Transverse colon (tissue), 4 donors: ENCODE measurements around the gene C1orf198. TPM values are rescaled to one million over a fixed set of nuclear protein-coding genes. Genes with fewer than 3 reads are reported as not detected.

Experiments
- DNase-seq: peaks from one replicate; pipeline ENCODE4 v3.0.0-alpha.2; 2019
- H3K27ac ChIP-seq, 4 donors: fragments of 200-600 bp; sonication (generic); 2 replicates each; pipeline ENCODE4 v1.5.1; 2016 to 2018; ENCODE audit warnings: inconsistent platforms in 4 of 4
- H3K27me3 ChIP-seq: fragments of 200-600 bp; sonication (generic); 2 replicates; pipeline ENCODE4 v1.5.1; 2017; ENCODE audit warnings: inconsistent platforms
- H3K36me3 ChIP-seq, 4 donors: fragments of 200-600 bp; sonication (generic); 2 replicates each; pipeline ENCODE4 v1.5.1; 2017 to 2019; ENCODE audit warnings: inconsistent platforms in 4 of 4
- H3K4me1 ChIP-seq, 4 donors: fragments of 200-600 bp; sonication (generic); 2 replicates each; pipeline ENCODE4 v1.5.1; 2017 to 2020; ENCODE audit warnings: inconsistent platforms in 4 of 4
- H3K4me3 ChIP-seq, 4 donors: fragments of 200-600 bp; sonication (generic); 1 replicate in 1 of 4; 2 replicates in 3 of 4; pipeline versions ENCODE4 v1.5.1 to v1.6.1; 2017 to 2019; ENCODE audit warnings: inconsistent platforms in 4 of 4
- H3K9me3 ChIP-seq, 2 donors: fragments of 200-600 bp; sonication (generic); 2 replicates each; pipeline ENCODE4 v1.5.1; 2017 to 2019; ENCODE audit warnings: inconsistent platforms in 2 of 2
- EP300 ChIP-seq: sonication (generic); formaldehyde crosslinking; IDR thresholded peaks from one replicate; pipeline ENCODE4 v1.6.1; 2017; ENCODE audit warnings: antibody characterized with exemption, low read depth
- POLR2A ChIP-seq: fragments of 450-650 bp; IDR thresholded peaks from one replicate; pipeline ENCODE4 v1.6.1; 2016; ENCODE audit warnings: antibody characterized with exemption, mild to moderate bottlenecking, moderate library complexity
- POLR2AphosphoS5 ChIP-seq, 3 donors: sonication (generic); formaldehyde crosslinking; IDR thresholded peaks; one replicate each; pipeline ENCODE4 v1.6.1; 2016; ENCODE audit warnings: antibody characterized with exemption in 3 of 3
- WGBS, 2 donors: methylation state at CpG; one replicate each; pipeline ENCODE4 v1.1.5; 2018; ENCODE audit warnings: low coverage in 1 of 2; 5-methylcytosine and 5-hydroxymethylcytosine counted together
- in situ Hi-C, 4 donors: fragments of 200-750 bp; cut with MboI; loops; one replicate each; pipeline versions ENCODE4 v1.15.0 to v1.15.1; 2017; ENCODE audit warnings: low sequenced_read_pairs in 3 of 4, low pct_ligation_motif_present in 1 of 4, low pct_unique_long_range_greater_than_20kb in 1 of 4
- intact Hi-C: fragments of 100-400 bp; cut with DNase I; formaldehyde crosslinking; loops from one replicate; pipeline ENCODE4 v1.15.1; 2023; ENCODE audit warnings: low total_unique reads
- total RNA-seq, 4 donors: library from RNA; depleted of rRNA; stranded (reverse); fragments of >200 nt; gene quantifications; one replicate each; pipeline ENCODE4 v1.1.0, GENCODE V29; 2016
- TF ChIP-seq, protein P1 (sequence below), 5 experiments: fragments of 200-600 bp in 3 of 5; fragments of 450-650 bp in 2 of 5; sonication (generic) in 3 of 5; IDR thresholded peaks; 1 replicate in 2 of 5; 2 replicates in 3 of 5; pipeline ENCODE4 v1.5.1; 2016 to 2017; ENCODE audit warnings: antibody characterized with exemption in 5 of 5, inconsistent platforms in 3 of 5, mild to moderate bottlenecking in 2 of 5, moderate library complexity in 1 of 5

The C1orf198 gene
- total RNA-seq, 4 donors from 2014 or later: 10.8 to 26.7 (median 18.2) TPM

DNA sequence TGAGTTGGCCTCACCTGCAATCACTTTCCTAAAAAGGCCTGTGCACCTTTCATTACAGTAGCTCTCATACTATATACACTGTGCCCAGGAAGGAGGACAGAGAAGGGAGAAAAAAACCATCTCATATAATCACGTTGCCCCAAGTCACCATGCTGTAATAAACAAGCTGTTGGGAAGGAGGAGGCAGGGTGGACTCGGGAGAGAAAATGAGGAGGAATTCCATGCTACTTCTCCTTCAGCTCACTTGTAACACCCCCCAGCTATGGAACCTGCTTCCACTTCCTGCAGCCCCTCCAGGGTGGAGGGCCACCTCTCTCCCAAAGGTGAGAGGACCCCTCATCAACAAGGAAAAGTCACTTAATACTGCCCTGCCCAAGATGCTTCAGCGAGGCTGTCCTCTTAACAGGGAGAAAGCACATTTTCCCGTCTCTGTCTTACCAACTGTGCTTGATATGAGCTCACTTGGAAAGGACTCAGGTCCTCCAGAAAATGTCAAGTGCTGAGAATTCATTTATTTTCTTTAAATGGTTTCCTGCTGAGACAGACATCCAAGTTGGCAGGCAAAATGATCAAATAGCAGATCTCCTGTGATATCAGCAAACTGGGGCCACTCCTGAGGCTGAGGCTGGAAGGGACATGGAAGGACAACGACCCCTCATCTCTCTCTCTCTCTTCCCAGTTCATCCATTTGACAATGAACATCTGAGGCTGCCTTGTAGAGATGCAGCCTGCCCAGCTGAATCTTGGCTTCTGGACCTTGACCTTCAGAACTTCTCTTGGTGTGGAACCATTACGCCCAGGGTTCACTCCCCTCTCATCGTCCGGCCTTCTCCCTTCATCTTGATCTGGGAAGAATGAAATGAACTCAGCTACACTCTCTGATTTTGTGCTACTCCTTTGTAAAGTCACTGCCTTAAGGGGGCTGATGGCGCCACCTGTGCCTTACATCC is 67.2 kb downstream of the C1orf198 start:
- no peaks in the 10 kb centered on the region for H3K36me3 ChIP-seq
- in situ Hi-C loops (loop anchor here in 2 of 4 donors (25.0 kb wide), 1 partner anchor 111 kb away; no protein-coding TSS in a partner anchor), intact Hi-C loops (loop anchor here (2.0 kb wide), 1 partner anchor 118 kb away; no protein-coding TSS in a partner anchor)
- H3K27ac ChIP-seq: no peak overlapping the region
- no peaks in the 10 kb centered on the region for H3K9me3 ChIP-seq
- no peak overlapping the region for H3K4me3 ChIP-seq
- TF ChIP-seq EP300 (no peak), POLR2AphosphoS5 (IDR thresholded peaks at IDR 0.05) (no peak)
- TF ChIP-seq, protein P1, sequence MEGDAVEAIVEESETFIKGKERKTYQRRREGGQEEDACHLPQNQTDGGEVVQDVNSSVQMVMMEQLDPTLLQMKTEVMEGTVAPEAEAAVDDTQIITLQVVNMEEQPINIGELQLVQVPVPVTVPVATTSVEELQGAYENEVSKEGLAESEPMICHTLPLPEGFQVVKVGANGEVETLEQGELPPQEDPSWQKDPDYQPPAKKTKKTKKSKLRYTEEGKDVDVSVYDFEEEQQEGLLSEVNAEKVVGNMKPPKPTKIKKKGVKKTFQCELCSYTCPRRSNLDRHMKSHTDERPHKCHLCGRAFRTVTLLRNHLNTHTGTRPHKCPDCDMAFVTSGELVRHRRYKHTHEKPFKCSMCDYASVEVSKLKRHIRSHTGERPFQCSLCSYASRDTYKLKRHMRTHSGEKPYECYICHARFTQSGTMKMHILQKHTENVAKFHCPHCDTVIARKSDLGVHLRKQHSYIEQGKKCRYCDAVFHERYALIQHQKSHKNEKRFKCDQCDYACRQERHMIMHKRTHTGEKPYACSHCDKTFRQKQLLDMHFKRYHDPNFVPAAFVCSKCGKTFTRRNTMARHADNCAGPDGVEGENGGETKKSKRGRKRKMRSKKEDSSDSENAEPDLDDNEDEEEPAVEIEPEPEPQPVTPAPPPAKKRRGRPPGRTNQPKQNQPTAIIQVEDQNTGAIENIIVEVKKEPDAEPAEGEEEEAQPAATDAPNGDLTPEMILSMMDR (IDR thresholded peaks at IDR 0.05): no peak
- no peak for DNase-seq
- no peaks in the 10 kb centered on the region for H3K4me1 ChIP-seq
- no peaks in the 10 kb centered on the region for H3K27me3 ChIP-seq
- WGBS, 2 donors: 80 to 86% methylated on average over 6 to 9 of the region's 9 CpGs

DNA sequence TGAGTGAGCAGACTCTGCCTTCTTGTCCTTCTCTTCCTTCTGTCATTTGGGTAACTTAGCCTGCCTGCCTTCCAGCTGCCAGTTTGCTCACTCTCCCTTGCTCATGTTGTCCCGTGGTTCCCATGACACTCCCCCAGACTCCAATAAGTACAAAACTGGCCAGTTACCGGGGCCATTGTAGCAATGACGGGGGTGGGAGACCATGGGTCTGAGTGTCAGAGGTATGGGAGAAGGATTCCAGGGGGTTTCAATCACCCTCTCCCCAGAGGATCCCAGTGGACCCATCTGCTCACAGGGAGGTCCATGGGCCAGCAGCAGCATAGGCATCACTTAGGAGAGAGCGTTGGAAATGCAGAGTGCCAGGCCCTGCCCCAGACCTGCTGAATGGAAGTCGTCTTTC is 69.8 kb downstream of the C1orf198 start:
- Histone ChIP-seq H3K27ac (no peak overlapping the region), H3K9me3 (no peaks in the 10 kb centered on the region), H3K36me3 (no peaks in the 10 kb centered on the region), H3K27me3 (no peaks in the 10 kb centered on the region), H3K4me1 (no peaks in the 10 kb centered on the region), H3K4me3 (no peak overlapping the region)
- TF ChIP-seq, protein P1 (IDR thresholded peaks at IDR 0.05): no peak
- TF ChIP-seq POLR2AphosphoS5 (IDR thresholded peaks at IDR 0.05) (no peak), EP300 (no peak), POLR2A (no peak)
- no peak for DNase-seq
- in situ Hi-C loops (loop anchor here in 3 of 4 donors (25.0 kb wide), 1 partner anchor 414 kb away; no protein-coding TSS in a partner anchor), intact Hi-C loops (loop anchor here (10.0 kb wide), 1 partner anchor 406 kb away; no protein-coding TSS in a partner anchor)
- 85% methylated on average over 5 of the region's 5 CpGs; no CpG with 5 or more reads in 1 of the 2 donors for WGBS, 2 donors

DNA sequence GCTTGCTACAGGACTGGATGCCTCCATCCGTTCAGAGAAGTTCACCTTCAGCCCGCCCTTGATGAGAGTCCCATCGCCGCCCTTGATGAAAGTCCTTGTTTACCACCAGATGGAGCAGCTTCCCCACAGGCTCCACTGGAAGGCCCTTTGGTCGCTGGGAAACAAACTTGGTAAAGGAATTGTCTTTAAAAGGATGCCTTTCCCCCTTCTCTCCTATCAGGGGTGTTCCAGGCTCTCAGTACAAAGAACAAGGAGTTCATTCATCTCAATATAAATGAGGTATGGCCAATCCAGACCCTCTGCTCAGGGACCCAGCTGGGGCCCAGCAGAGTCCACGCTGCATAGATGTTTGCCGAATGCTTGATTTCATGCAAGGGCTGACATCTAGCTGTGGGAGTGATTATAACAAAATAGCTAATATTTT is 70.4 kb downstream of the C1orf198 start:
- 37% methylated on average over 7 of the region's 7 CpGs; no CpG with 5 or more reads in 1 of the 2 donors for WGBS, 2 donors
- H3K9me3 ChIP-seq: no peaks in the 10 kb centered on the region
- H3K27ac ChIP-seq: no peak overlapping the region
- H3K4me1 ChIP-seq: no peaks in the 10 kb centered on the region
- no peak overlapping the region for H3K4me3 ChIP-seq
- in situ Hi-C loops (loop anchor here in 3 of 4 donors (25.0 kb wide), 1 partner anchor 414 kb away; no protein-coding TSS in a partner anchor), intact Hi-C loops (loop anchor here (10.0 kb wide), 1 partner anchor 407 kb away; no protein-coding TSS in a partner anchor)
- H3K27me3 ChIP-seq: no peaks in the 10 kb centered on the region
- DNase-seq: peak; percentile 41
- no peaks in the 10 kb centered on the region for H3K36me3 ChIP-seq
- TF ChIP-seq EP300 (no peak), POLR2A (no peak), POLR2AphosphoS5 (IDR thresholded peaks at IDR 0.05) (no peak)
- TF ChIP-seq, protein P1 (IDR thresholded peaks at IDR 0.05): peak; percentile 44 to 59 (median 52)

DNA sequence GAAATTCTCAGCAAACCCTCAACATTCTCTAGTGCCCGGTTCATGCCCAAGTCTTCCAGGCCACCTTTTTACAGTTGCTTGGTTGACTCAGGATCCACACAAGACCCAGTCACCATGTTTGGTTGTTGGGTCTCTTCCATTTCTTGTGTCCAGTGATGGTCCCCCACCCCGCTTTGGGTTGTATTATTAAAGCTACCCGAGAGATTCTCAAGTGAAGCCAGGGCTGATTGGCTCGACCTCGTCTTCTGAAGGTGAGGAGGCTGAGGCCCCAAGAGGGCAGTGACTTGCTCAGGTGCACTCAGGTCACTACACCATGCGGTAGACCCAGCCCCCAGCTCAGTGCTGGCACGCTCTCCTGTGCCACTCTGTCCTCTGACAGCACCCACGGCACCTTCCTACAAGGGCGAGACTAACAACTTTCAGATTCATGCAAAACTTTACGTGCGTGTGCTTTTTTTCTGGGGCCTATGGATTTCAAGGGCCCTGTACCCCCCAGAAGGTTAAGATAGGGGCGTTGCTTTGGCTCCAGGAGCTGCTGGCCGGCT is 70.9 kb downstream of the C1orf198 start:
- 79 to 100% methylated on average over 1 to 13 of the region's 13 CpGs for WGBS, 2 donors
- H3K4me3 ChIP-seq: no peak overlapping the region
- no peak for DNase-seq
- H3K27ac ChIP-seq: no peak overlapping the region
- H3K36me3 ChIP-seq: no peaks in the 10 kb centered on the region
- TF ChIP-seq, protein P1 (IDR thresholded peaks at IDR 0.05): no peak
- no peak for TF ChIP-seq POLR2AphosphoS5 (IDR thresholded peaks at IDR 0.05)
- TF ChIP-seq EP300: no peak
- TF ChIP-seq POLR2A: no peak
- no peaks in the 10 kb centered on the region for H3K27me3 ChIP-seq
- in situ Hi-C loops (loop anchor here in 3 of 4 donors (25.0 kb wide), 1 partner anchor 415 kb away; no protein-coding TSS in a partner anchor), intact Hi-C loops (loop anchor here (10.0 kb wide), 1 partner anchor 407 kb away; no protein-coding TSS in a partner anchor)
- no peaks in the 10 kb centered on the region for H3K9me3 ChIP-seq
- no peaks in the 10 kb centered on the region for H3K4me1 ChIP-seq
